ENCODE measurements around the gene VIL1.

VIL1 gene

DNA sequence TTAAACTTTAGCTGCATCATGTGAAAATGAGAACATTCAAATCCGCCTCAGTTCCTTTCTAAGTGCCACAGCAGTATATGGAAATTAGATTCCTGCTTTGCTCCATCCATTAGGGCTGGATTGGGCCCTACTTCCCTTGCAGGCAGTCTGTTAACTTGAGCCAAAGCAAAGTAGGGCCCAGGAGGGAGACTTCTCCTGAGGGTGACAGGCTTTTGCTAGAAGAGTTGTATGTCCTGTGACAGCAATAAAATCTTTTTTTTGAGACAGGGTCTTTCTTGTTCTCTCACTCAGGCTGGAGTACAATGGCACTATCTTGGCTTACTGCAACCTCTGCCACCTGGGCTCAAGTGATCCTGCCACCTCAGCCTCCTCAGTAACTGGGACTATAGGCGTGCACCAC, 28.1 kb downstream of the VIL1 start:
- Histone ChIP-seq H3K4me1 (ENCODE audit: control insufficient read depth in 1 of 2, insufficient read depth in 2 of 2, low read length in 2 of 2) (peaks cover 6 to 7% of the 10 kb centered on the region in 2 experiments), H3K4me2 (ENCODE audit: low read length) (no peak overlapping the region), H4K12ac (ENCODE audit: low read depth, low read length) (no peak overlapping the region), H4K8ac (ENCODE audit: low read depth, low read length) (no peak overlapping the region), H3K4ac (ENCODE audit: low read depth, low read length) (no peak overlapping the region), H2AFZ (ENCODE audit: insufficient read depth, low read length, poor library complexity) (no peak overlapping the region), H3K27ac (ENCODE audit: low read depth, low read length) (no peak overlapping the region), H3K18ac (ENCODE audit: low read length) (no peak overlapping the region), H3K27me3 (ENCODE audit: insufficient read depth, low read length) (no peaks in the 10 kb centered on the region), H3K9me3 (ENCODE audit: insufficient read depth, low read depth, low read length) (no peaks in the 10 kb centered on the region), H2BK120ac (ENCODE audit: insufficient read depth, low read length, poor library complexity) (no peak overlapping the region), H3K4me3 (ENCODE audit: low read depth, low read length) (no peak overlapping the region), H3K36me3 (ENCODE audit: control insufficient read depth in 1 of 2, insufficient read depth in 2 of 2, low read length in 2 of 2) (peaks cover 0 to 5% of the 10 kb centered on the region in 2 experiments), H2BK12ac (ENCODE audit: low read length) (no peak overlapping the region), H3K79me2 (ENCODE audit: control insufficient read depth, insufficient read depth, low read length, poor library complexity) (no peaks in the 10 kb centered on the region), H2BK5ac (ENCODE audit: low read depth, low read length, poor library complexity) (no peak overlapping the region), H3K14ac (ENCODE audit: low read length) (no peak overlapping the region), H4K91ac (ENCODE audit: low read depth, low read length) (no peak overlapping the region), H3K79me1 (ENCODE audit: low read length) (no peaks in the 10 kb centered on the region), H3K9ac (ENCODE audit: low read length) (no peak overlapping the region), H2AK5ac (ENCODE audit: low read length) (no peak overlapping the region), H3K23ac (ENCODE audit: low read length) (no peak overlapping the region)
- no peak for DNase-seq
- WGBS (ENCODE audit: extremely low coverage, insufficient coverage, insufficient read length): no CpG with 5 or more reads among the region's 2 CpGs

DNA sequence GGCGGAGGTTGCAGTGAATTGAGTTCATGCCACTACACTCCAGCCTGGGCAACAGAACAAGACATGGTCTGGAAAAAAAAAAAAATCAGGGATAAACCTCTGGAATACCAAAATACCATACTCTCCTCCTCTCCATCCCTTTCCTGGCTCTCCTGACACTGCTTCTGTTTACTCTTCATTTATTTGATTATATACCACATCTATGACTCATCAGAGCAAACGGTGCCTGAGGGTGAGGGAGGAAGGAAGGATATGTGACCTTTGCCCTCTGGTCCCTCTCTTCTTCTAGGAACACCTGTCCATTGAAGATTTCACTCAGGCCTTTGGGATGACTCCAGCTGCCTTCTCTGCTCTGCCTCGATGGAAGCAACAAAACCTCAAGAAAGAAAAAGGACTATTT, 30.0 kb downstream of the VIL1 start:
- Histone ChIP-seq H3K4me1 (ENCODE audit: control insufficient read depth in 1 of 2, insufficient read depth in 2 of 2, low read length in 2 of 2) (peaks cover 6 to 7% of the 10 kb centered on the region in 2 experiments), H2AFZ (ENCODE audit: insufficient read depth, low read length, poor library complexity) (no peak overlapping the region), H2BK120ac (ENCODE audit: insufficient read depth, low read length, poor library complexity) (no peak overlapping the region), H3K4me3 (ENCODE audit: low read depth, low read length) (no peak overlapping the region), H3K4me2 (ENCODE audit: low read length) (no peak overlapping the region), H3K9me3 (ENCODE audit: insufficient read depth, low read depth, low read length) (no peaks in the 10 kb centered on the region), H3K18ac (ENCODE audit: low read length) (no peak overlapping the region), H3K4ac (ENCODE audit: low read depth, low read length) (no peak overlapping the region), H2BK5ac (ENCODE audit: low read depth, low read length, poor library complexity) (no peak overlapping the region), H4K12ac (ENCODE audit: low read depth, low read length) (no peak overlapping the region), H3K27ac (ENCODE audit: low read depth, low read length) (no peak overlapping the region), H3K23ac (ENCODE audit: low read length) (no peak overlapping the region), H4K8ac (ENCODE audit: low read depth, low read length) (no peak overlapping the region), H2BK12ac (ENCODE audit: low read length) (no peak overlapping the region), H3K36me3 (ENCODE audit: control insufficient read depth in 1 of 2, insufficient read depth in 2 of 2, low read length in 2 of 2) (peaks cover 0 to 5% of the 10 kb centered on the region in 2 experiments), H3K79me2 (ENCODE audit: control insufficient read depth, insufficient read depth, low read length, poor library complexity) (no peaks in the 10 kb centered on the region), H2AK5ac (ENCODE audit: low read length) (no peak overlapping the region), H3K9ac (ENCODE audit: low read length) (no peak overlapping the region), H3K14ac (ENCODE audit: low read length) (no peak overlapping the region), H3K27me3 (ENCODE audit: insufficient read depth, low read length) (no peaks in the 10 kb centered on the region), H4K91ac (ENCODE audit: low read depth, low read length) (no peak overlapping the region), H3K79me1 (ENCODE audit: low read length) (no peaks in the 10 kb centered on the region)
- peak; percentile 26 to 80 for DNase-seq
- WGBS (ENCODE audit: extremely low coverage, insufficient coverage, insufficient read length): no CpG with 5 or more reads among the region's 3 CpGs

DNA sequence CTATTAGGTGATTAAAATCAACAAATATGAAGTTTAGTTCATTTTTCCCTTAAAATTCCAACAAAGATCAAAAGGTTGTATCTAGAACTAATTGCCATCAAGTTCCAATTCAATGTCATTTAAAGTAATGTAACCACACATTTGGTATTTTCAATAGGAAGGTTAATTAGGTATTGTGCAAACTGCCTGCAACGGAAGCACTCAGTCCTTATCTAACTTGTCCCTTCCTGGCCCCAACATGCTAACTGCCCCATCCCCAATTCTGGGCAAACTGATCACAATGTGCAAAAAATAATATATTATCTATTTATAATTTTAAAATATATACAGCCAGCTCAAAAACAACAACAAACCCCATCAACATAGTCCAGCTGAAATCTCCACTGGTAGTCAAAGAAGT, 33.2 kb downstream of the VIL1 start:
- Histone ChIP-seq H3K9me3 (ENCODE audit: insufficient read depth, low read depth, low read length) (no peaks in the 10 kb centered on the region), H2AFZ (ENCODE audit: insufficient read depth, low read length, poor library complexity) (no peak overlapping the region), H2AK5ac (ENCODE audit: low read length) (no peak overlapping the region), H3K14ac (ENCODE audit: low read length) (no peak overlapping the region), H3K9ac (ENCODE audit: low read length) (no peak overlapping the region), H3K23ac (ENCODE audit: low read length) (no peak overlapping the region), H4K8ac (ENCODE audit: low read depth, low read length) (no peak overlapping the region), H4K91ac (ENCODE audit: low read depth, low read length) (no peak overlapping the region), H2BK12ac (ENCODE audit: low read length) (no peak overlapping the region), H4K12ac (ENCODE audit: low read depth, low read length) (no peak overlapping the region), H3K79me2 (ENCODE audit: control insufficient read depth, insufficient read depth, low read length, poor library complexity) (no peaks in the 10 kb centered on the region), H3K27me3 (ENCODE audit: insufficient read depth, low read length) (no peaks in the 10 kb centered on the region), H3K4me3 (ENCODE audit: low read depth, low read length) (no peak overlapping the region), H3K4me1 (ENCODE audit: control insufficient read depth in 1 of 2, insufficient read depth in 2 of 2, low read length in 2 of 2) (no peaks in the 10 kb centered on the region), H3K4me2 (ENCODE audit: low read length) (no peak overlapping the region), H2BK5ac (ENCODE audit: low read depth, low read length, poor library complexity) (no peak overlapping the region), H3K4ac (ENCODE audit: low read depth, low read length) (no peak overlapping the region), H3K27ac (ENCODE audit: low read depth, low read length) (no peak overlapping the region), H3K18ac (ENCODE audit: low read length) (no peak overlapping the region), H3K36me3 (ENCODE audit: control insufficient read depth in 1 of 2, insufficient read depth in 2 of 2, low read length in 2 of 2) (peaks cover 9 to 12% of the 10 kb centered on the region in 2 experiments), H2BK120ac (ENCODE audit: insufficient read depth, low read length, poor library complexity) (no peak overlapping the region), H3K79me1 (ENCODE audit: low read length) (no peaks in the 10 kb centered on the region)
- WGBS (ENCODE audit: extremely low coverage, insufficient coverage, insufficient read length): no CpG with 5 or more reads among the region's 1 CpG
- no peak for DNase-seq

DNA sequence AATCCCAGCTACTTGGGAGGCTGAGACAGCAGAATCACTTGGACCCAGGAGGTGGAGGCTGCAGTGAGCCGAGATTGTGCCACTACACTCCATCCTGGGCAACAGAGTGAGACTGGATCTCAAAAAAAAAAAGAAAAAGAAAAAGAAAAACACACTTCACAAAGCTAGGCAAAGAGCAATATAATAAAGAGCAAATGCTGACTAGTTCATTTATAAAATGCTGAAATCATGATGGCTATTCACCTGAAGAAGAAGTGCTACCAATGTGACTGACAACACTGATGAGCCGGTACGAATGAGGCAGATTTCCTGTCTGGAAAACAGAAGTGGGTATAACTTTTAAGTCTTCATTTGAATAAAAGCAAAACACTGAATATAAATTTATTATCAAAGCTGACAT, 37.9 kb downstream of the VIL1 start:
- Histone ChIP-seq H3K23ac (ENCODE audit: low read length) (no peak overlapping the region), H3K4me1 (ENCODE audit: control insufficient read depth in 1 of 2, insufficient read depth in 2 of 2, low read length in 2 of 2) (no peaks in the 10 kb centered on the region), H3K4me2 (ENCODE audit: low read length) (no peak overlapping the region), H3K14ac (ENCODE audit: low read length) (no peak overlapping the region), H4K8ac (ENCODE audit: low read depth, low read length) (no peak overlapping the region), H3K79me1 (ENCODE audit: low read length) (no peaks in the 10 kb centered on the region), H2AFZ (ENCODE audit: insufficient read depth, low read length, poor library complexity) (no peak overlapping the region), H3K9ac (ENCODE audit: low read length) (no peak overlapping the region), H2BK12ac (ENCODE audit: low read length) (no peak overlapping the region), H3K9me3 (ENCODE audit: insufficient read depth, low read depth, low read length) (no peaks in the 10 kb centered on the region), H3K4me3 (ENCODE audit: low read depth, low read length) (no peak overlapping the region), H3K4ac (ENCODE audit: low read depth, low read length) (no peak overlapping the region), H3K27me3 (ENCODE audit: insufficient read depth, low read length) (no peaks in the 10 kb centered on the region), H2BK120ac (ENCODE audit: insufficient read depth, low read length, poor library complexity) (no peak overlapping the region), H3K18ac (ENCODE audit: low read length) (no peak overlapping the region), H3K27ac (ENCODE audit: low read depth, low read length) (no peak overlapping the region), H4K91ac (ENCODE audit: low read depth, low read length) (no peak overlapping the region), H2AK5ac (ENCODE audit: low read length) (no peak overlapping the region), H3K36me3 (ENCODE audit: control insufficient read depth in 1 of 2, insufficient read depth in 2 of 2, low read length in 2 of 2) (peaks cover 10 to 19% of the 10 kb centered on the region in 2 experiments), H4K12ac (ENCODE audit: low read depth, low read length) (no peak overlapping the region), H2BK5ac (ENCODE audit: low read depth, low read length, poor library complexity) (no peak overlapping the region), H3K79me2 (ENCODE audit: control insufficient read depth, insufficient read depth, low read length, poor library complexity) (no peaks in the 10 kb centered on the region)
- WGBS (ENCODE audit: extremely low coverage, insufficient coverage, insufficient read length): no CpG with 5 or more reads among the region's 3 CpGs
- no peak for DNase-seq
